GM21723 (cell line): ENCODE measurements around the gene CIB4.
"Not testable (repeated sequence)": the region's sequence is repeated elsewhere in the genome, so short reads cannot be mapped to it uniquely, and the experiment has no call there.

Source experiments
- ATAC-seq: cut with Tn5 transposase; IDR thresholded peaks from one replicate; pipeline ENCODE4 v1.9.1; 2021; ENCODE audit warnings: mild to moderate bottlenecking, moderate library complexity; ENCODE audit not compliant: unreplicated experiment

The CIB4 gene

DNA sequence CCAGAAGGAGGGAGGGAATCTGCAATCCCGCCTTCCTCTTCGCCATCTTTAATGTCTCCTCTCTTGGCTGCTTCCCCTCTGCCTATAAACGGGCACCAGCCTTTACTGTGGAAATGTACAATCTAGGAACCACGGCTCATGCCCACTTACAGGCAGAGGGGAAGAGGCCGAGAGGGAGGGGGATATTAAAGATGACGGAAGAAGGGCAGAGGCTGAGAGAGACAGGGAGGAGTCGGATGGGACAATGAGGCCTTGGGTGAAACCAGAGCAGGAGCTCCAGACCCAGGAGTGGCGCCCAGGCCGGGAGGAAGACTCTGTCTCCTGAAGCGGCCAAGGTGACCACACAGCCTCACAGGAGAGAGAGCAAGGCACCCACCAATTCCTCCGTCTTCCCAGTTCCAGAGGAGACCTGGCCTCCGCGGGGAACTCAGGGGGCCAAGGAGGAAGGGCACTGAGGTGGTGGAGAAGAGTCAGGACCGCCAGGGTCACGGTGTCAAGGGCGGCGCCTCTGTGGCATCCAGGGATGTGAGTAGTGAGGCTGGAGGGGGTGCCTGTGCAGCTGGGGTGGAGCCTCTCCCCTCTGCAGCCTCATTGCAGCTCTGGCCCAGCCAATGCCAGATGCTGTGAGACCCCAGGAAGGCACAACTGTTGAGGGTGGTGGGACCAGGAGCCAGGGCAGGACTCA lies 67.8 kb downstream of the CIB4 start:
- no peak for ATAC-seq

DNA sequence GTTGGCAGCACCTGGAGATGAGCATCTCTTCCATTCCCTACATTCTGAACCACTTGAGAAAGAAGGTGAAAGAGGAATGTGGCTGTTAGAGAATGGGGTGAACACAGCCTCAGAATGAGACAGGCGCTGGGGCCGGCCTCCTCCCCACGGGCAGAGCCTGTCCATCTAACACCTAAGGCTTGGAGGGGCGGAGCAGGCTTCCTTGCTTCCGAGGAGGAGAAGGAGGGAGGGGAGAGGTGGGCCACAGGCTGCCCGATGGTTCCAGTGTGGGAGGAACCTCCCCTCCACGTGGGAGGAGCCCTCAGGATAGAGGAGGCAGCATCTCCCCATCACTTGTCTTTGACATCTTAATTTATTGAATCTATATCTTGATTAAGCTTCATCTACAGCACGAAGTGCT lies 68.6 kb downstream of the CIB4 start:
- no peak for ATAC-seq

GRCh38 chr2:26571316-26571715 lies 69.8 kb downstream of the CIB4 start:
- ATAC-seq: no peak

DNA sequence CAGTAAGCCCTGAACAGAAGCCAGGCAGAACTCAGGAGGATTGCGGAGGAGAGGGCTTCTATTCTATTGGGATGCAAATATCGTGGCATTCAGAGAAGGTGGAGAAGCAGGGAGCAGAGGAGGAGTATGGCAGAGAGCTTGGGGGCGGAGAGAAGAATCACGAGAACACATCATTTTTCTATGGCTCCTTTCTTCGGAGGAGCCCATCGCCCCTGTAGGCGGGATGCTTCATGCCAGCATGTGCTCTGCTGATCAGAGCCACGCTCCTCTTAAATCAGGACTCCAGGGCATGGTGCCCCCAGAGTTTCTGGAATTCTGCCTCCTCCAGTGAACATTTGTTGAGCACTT lies 71.1 kb downstream of the CIB4 start:
- no peak for ATAC-seq

DNA sequence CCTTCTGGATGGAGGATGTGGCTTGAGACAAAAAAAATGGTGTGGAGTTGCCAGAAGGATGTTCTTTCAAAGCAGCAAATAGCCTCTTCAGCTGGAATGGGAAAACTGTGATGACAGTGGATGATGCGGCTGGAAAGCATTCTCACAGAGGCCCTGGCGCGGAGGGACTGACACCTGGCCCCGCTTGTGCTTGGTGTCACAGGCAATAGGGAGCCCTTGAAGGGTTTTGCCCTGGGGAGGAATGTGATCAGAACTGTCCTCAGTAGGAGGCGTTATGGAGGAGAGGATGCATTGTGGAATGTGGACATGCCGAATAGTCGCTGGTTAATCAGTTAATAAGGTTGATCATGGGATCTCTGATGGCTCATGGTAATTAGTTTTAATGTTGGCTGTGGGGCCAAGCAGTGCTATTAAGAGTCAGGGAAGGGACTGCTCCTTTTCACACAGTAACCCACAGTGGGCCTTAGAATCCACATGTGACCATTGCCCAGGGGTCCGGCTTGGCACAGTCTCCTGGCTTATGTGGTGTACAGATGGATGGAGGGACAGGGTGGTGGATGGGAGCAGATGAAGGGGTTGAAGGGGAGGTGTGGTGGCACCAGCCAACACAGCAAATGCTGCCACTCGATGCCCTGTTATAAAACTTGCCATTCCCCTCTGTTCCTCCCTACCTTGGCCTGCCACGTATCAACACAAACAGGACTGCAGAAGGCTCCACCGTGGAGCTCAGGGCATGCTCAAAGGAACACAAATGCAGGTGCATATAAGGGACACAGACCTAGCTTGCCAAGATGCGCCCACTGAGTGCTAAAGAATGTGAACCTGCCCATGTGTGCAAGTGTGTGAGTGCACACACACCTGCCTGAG lies 71.7 kb downstream of the CIB4 start:
- no peak for ATAC-seq

DNA sequence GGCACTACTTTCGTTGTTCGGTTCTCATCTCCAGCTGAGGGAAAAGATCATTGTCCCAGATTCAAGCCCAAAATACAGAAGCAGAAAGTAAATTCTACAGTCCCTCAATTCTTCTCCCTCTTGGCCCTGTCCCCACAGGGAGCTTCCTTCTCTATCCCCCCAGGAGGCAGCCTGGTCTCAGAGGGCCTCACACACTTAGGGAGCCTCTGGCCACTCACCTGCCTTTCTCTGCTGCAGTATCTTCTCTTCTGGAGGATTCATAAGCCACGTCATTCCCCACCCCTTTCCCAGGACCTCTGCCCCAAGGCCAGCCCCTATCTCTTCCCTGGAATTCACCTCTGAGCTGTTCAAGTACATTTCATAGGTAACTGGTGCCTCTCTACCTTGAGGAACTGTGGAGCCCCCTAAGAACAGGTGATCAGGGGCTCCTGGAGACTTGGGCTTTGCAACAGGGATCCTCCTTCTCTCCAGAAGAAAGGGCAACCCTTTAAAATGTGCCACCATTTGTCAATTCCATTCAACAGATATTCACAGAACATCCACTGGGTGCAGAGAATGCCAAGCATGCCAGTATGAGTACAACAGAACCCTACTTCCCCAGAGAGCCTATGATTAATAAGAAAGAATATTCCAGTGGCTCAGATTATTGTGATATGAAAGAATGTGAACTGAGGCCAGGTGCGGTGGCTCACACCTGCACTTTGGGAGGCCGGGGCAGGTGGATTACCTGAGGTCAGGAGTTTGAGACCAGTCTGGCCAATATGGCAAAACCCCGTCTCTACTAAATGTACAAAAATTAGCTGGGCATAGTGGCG lies 72.9 kb downstream of the CIB4 start:
- no peak for ATAC-seq

DNA sequence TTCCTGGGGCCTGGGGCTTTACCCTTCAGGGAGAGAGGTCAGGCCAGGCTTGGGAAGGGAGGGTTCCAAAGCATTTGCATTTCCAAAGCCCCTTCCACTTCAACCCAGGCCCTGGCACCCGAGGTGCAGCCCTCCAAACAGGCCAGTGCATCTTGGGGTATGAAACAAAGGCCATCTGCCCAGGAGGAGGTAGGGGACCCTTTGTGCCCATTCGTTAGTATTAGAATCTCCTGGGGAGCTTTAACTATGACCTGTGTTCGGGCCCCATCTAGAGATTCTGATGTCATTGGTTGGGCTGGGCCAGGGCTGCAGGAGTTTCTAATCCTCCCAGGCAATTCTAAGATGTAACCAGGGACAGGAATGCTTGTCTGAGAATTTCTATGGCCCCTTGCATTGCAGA lies 73.6 kb downstream of the CIB4 start:
- ATAC-seq: no peak

- ATAC-seq: not testable (repeated sequence)
Measured at GRCh38 chr2:26566731-26567130, 74.4 kb downstream of the CIB4 start.

GRCh38 chr2:26566081-26566375 lies 75.1 kb downstream of the CIB4 start:
- no peak for ATAC-seq

DNA sequence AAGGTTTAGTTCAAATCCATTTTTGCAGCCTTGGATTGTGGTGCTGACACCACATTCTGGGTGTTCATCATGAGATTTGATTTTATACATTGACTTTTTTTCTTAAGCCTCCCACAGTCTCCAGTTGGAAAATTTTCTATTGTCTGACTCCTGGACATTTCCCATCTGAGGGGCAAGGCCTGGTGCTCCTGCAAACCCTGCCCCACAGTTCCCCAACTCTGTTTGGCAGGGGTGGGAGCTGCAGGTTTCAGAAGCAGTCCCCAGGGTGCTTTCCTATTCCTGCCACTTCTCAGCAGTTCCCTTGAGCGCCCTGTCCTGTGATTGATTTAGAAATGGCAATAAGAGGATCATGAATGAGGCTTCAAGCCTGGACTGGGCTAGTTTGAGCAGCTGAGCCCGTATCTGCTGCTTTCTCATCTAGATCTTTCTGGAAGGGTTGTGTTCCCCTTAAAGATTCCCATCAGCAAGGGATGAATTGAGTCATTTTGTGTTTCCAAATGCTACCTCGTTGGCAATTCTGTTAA lies 77.0 kb downstream of the CIB4 start:
- ATAC-seq: no peak

DNA sequence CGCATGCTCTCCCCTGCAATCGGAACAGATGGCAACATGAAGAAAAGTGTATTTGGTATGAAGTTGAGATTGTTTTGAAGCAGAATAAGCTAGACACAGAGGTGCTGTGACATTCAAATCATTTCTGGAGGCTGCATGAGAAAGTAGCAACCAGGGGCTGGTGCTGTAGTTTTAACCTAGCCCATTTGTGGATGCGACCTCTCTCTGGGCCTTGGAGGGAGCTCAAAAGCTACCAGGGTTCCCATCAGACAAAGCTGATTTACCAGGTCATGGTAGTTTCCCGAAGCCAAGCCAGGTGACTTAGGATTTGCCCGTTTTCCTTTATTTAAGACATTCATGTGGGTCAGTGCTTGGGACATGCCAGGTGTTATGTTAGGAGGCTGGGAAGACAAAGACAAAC lies 77.5 kb downstream of the CIB4 start:
- no peak for ATAC-seq

GRCh38 chr2:26562811-26563645 lies 78.1 kb downstream of the CIB4 start:
- no peak for ATAC-seq

GRCh38 chr2:26561918-26562810 lies 79.0 kb downstream of the CIB4 start:
- no peak for ATAC-seq

- ATAC-seq: no peak
Measured at GRCh38 chr2:26561376-26561775, 79.8 kb downstream of the CIB4 start.

- no peak for ATAC-seq
Measured at GRCh38 chr2:26560892-26561291, 80.3 kb downstream of the CIB4 start.

GRCh38 chr2:26559556-26559955 lies 81.6 kb downstream of the CIB4 start:
- no peak for ATAC-seq

GRCh38 chr2:26559044-26559405 lies 82.1 kb downstream of the CIB4 start:
- no peak for ATAC-seq

GRCh38 chr2:26558271-26559043 lies 82.7 kb downstream of the CIB4 start:
- ATAC-seq: no peak
